OCI-LY7 (cell line): ENCODE measurements around the gene LRRC10. TPM values are rescaled to one million over a fixed set of nuclear protein-coding genes. Genes with fewer than 3 reads are reported as not detected.
"Not testable (repeated sequence)": the region's sequence is repeated elsewhere in the genome, so short reads cannot be mapped to it uniquely, and the experiment has no call there.

Experiments
- BruUV-seq: library from RNA; stranded (reverse); fragments of 400-500 nt; replicated peaks from 2 replicates; lab custom pipeline; 2021; lab: Mats Ljungman, UMichigan
- CTCF ChIA-PET: fragments of 300-600 bp; sonication (Branson Sonifier 250); formaldehyde crosslinking; loops from one replicate; lab custom pipeline; 2022; ENCODE audit warnings: antibody characterized with exemption; ENCODE audit not compliant: unreplicated experiment; lab: Charles Lee
- POLR2A ChIA-PET: fragments of 300-600 bp; sonication (Branson Sonifier 250); formaldehyde crosslinking; loops from one replicate; lab custom pipeline; 2022; ENCODE audit warnings: antibody characterized with exemption; lab: Charles Lee
- DNase-seq: peaks from one replicate; pipeline ENCODE4 v3.0.0-alpha.2; 2015; ENCODE audit warnings: low spot score
- H2AFZ ChIP-seq: fragments of 200-600 bp; sonication (generic), shearing (Covaris generic); 2 replicates; pipeline ENCODE4 v1.6.1; 2014; ENCODE audit warnings: mild to moderate bottlenecking, antibody characterized with exemption, low read length, moderate library complexity
- H3K27ac ChIP-seq: fragments of 200-600 bp; sonication (generic); 2 replicates; pipeline ENCODE4 v1.5.1; 2014; ENCODE audit warnings: mixed run types, low read depth, mild to moderate bottlenecking, moderate library complexity, low read length, inconsistent platforms; ENCODE audit not compliant: poor library complexity, severe bottlenecking
- H3K36me3 ChIP-seq: fragments of 200-600 bp; sonication (generic); 2 replicates; pipeline ENCODE4 v1.6.1; 2014; ENCODE audit warnings: mild to moderate bottlenecking, antibody characterized with exemption, low read length, moderate library complexity, mixed read lengths; ENCODE audit not compliant: insufficient read depth
- H3K4me1 ChIP-seq: fragments of 200-600 bp; sonication (generic); 2 replicates; pipeline ENCODE4 v1.5.1; 2014; ENCODE audit warnings: mild to moderate bottlenecking, low read length; ENCODE audit not compliant: insufficient read depth, poor library complexity, severe bottlenecking
- H3K4me2 ChIP-seq: fragments of 200-600 bp; sonication (generic); 2 replicates; pipeline ENCODE4 v1.6.1; 2014; ENCODE audit warnings: mild to moderate bottlenecking, low read length
- H3K4me3 ChIP-seq: fragments of 200-600 bp; sonication (generic); 2 replicates; pipeline ENCODE4 v1.5.1; 2014; ENCODE audit warnings: mild to moderate bottlenecking, low read depth, low read length; ENCODE audit not compliant: poor library complexity, severe bottlenecking
- H3K79me2 ChIP-seq: fragments of 200-600 bp; sonication (generic); 2 replicates; pipeline ENCODE4 v1.6.1; 2016; ENCODE audit warnings: low read depth, mild to moderate bottlenecking, low read length, moderate library complexity, mixed read lengths; ENCODE audit not compliant: insufficient read depth
- H3K9me2 ChIP-seq: fragments of 200-600 bp; sonication (generic); 2 replicates; pipeline ENCODE4 v1.6.1; 2016; ENCODE audit warnings: mild to moderate bottlenecking, low read length, mixed read lengths; ENCODE audit not compliant: insufficient read depth
- H3K9me3 ChIP-seq: fragments of 200-600 bp; sonication (generic); 2 replicates; pipeline ENCODE4 v1.6.1; 2014; ENCODE audit warnings: mild to moderate bottlenecking, mixed run types, low read length, mixed read lengths
- H4K20me1 ChIP-seq: fragments of 200-600 bp; sonication (generic); 2 replicates; pipeline ENCODE4 v1.6.1; 2014; ENCODE audit warnings: mild to moderate bottlenecking, antibody characterized with exemption, low read length, moderate library complexity, mixed read lengths; ENCODE audit not compliant: insufficient read depth
- EZH2phosphoT487 ChIP-seq: fragments of 200-600 bp; sonication (generic); IDR thresholded peaks from 2 replicates; pipeline ENCODE4 v1.6.1; 2018; ENCODE audit warnings: low read depth, borderline replicate concordance, mild to moderate bottlenecking, mixed run types, antibody characterized with exemption, low read length, moderate library complexity, mixed read lengths
- intact Hi-C: fragments of 100-400 bp; cut with micrococcal nuclease; formaldehyde crosslinking; loops from one replicate; pipeline ENCODE4 v1.10.0; 2022; ENCODE audit not compliant: unreplicated experiment
- total RNA-seq, 2 experiments: library from RNA; depleted of rRNA in 1 of 2; stranded (reverse); fragments of >200 nt in 1 of 2; shearing (Covaris generic) in 1 of 2; gene quantifications; 2 replicates each; pipeline ENCODE4 v1.2.3, GENCODE V29; 2014 to 2022
- TF ChIP-seq, protein P1 (sequence below): fragments of 200-600 bp; sonication (generic); conservative IDR thresholded peaks from 2 replicates; pipeline ENCODE4 v1.5.1; 2014; ENCODE audit warnings: mild to moderate bottlenecking, antibody characterized with exemption, low read length, moderate library complexity, mixed read lengths

Gene LRRC10
- total RNA-seq, 2 experiments from 2014 or later = not detected

DNA sequence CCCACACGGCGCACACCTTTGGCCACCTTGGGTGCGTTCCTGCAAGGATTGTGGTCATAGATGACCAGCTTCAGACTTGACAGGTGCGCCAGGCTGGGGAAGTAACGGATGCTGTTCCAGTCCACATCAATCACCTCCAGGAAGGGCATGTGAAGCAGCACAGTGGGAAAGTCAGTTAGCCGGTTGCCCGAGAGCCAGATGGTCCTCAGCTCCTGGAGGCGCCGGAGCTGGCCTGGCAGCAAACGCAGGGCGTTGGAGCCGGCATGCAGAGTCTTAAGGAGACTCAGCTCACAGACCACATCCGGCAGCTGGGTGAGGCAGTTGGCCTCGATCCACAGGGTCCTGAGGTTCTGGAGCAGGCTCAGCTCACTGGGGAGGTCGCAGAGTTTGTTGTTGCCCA, 581 bp downstream of the LRRC10 start:
- Histone ChIP-seq H3K4me1 (no peaks in the 10 kb centered on the region), H3K36me3 (no peaks in the 10 kb centered on the region), H3K79me2 (no peaks in the 10 kb centered on the region), H3K4me3 (no peak overlapping the region), H3K27ac (no peak overlapping the region), H3K4me2 (no peak overlapping the region), H3K9me3 (no peaks in the 10 kb centered on the region), H2AFZ (no peak overlapping the region), H3K9me2 (no peaks in the 10 kb centered on the region), H4K20me1 (no peaks in the 10 kb centered on the region)
- no TSS peak for BruUV-seq
- intact Hi-C loops = no loop called here
- ChIA-PET POLR2A (no interaction called here), CTCF (no interaction called here)
- TF ChIP-seq, protein P1, sequence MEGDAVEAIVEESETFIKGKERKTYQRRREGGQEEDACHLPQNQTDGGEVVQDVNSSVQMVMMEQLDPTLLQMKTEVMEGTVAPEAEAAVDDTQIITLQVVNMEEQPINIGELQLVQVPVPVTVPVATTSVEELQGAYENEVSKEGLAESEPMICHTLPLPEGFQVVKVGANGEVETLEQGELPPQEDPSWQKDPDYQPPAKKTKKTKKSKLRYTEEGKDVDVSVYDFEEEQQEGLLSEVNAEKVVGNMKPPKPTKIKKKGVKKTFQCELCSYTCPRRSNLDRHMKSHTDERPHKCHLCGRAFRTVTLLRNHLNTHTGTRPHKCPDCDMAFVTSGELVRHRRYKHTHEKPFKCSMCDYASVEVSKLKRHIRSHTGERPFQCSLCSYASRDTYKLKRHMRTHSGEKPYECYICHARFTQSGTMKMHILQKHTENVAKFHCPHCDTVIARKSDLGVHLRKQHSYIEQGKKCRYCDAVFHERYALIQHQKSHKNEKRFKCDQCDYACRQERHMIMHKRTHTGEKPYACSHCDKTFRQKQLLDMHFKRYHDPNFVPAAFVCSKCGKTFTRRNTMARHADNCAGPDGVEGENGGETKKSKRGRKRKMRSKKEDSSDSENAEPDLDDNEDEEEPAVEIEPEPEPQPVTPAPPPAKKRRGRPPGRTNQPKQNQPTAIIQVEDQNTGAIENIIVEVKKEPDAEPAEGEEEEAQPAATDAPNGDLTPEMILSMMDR = no peak
- no peak for TF ChIP-seq EZH2phosphoT487
- DNase-seq = no peak

DNA sequence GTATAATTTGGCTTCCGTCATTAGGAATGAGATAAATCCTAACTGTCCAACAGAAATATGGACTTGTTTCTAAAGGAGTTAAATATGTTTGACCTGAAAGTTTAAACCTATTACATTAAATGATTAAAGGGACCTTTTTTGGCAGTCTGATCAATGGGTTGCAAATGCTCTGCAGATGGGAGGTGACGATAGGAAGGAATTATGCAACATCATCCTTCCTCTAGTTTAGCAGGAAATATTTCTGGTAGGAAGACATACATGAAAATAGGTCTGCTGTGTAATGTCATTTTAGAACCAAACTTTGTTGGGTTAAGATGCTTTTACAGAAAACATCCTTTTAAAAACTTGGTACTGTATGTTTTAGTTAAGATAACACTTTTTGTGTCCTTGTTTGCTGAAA, 2.6 kb downstream of the LRRC10 start:
- Histone ChIP-seq H3K79me2 (no peaks in the 10 kb centered on the region), H3K4me3 (no peak overlapping the region), H3K36me3 (peaks cover 12% of the 10 kb centered on the region), H3K4me1 (no peaks in the 10 kb centered on the region), H4K20me1 (no peaks in the 10 kb centered on the region), H2AFZ (no peak overlapping the region), H3K4me2 (no peak overlapping the region), H3K9me3 (no peaks in the 10 kb centered on the region), H3K27ac (no peak overlapping the region), H3K9me2 (no peaks in the 10 kb centered on the region)
- no TSS peak for BruUV-seq
- DNase-seq = no peak
- intact Hi-C loops = no loop called here
- CTCF ChIA-PET = no interaction called here
- POLR2A ChIA-PET = interaction anchor here (0.7 kb wide), 2 partner anchors 10 to 50 kb away, joined by 3 to 4 read pairs; no protein-coding TSS in a partner anchor
- TF ChIP-seq EZH2phosphoT487 = no peak
- TF ChIP-seq, protein P1 = no peak

DNA sequence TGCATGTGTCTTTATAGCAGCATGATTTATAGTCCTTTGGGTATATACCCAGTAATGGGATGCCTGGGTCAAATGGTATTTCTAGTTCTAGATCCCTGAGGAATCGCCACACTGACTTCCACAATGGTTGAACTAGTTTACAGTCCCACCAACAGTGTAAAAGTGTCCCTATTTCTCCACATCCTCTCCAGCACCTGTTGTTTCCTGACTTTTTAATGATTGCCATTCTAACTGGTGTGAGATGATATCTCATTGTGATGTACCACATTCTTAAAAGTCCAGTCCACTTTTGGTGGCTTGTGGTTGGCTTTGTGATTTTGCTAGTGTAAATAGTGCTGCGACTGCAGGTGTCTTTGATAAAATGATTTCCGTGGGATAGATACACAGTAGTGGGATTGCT, 6.4 kb downstream of the LRRC10 start:
- CTCF ChIA-PET, H3K4me1 ChIP-seq, H3K9me3 ChIP-seq, H3K9me2 ChIP-seq, BruUV-seq, H3K4me2 ChIP-seq, DNase-seq, H3K79me2 ChIP-seq, H3K4me3 ChIP-seq, H3K27ac ChIP-seq, intact Hi-C loops, H2AFZ ChIP-seq, H4K20me1 ChIP-seq: not testable (repeated sequence)
- peaks cover 50% of the 10 kb centered on the region for H3K36me3 ChIP-seq
- POLR2A ChIA-PET = interaction anchor here (0.8 kb wide), 1 partner anchor 21 kb away, joined by 4 read pairs; no protein-coding TSS in a partner anchor

DNA sequence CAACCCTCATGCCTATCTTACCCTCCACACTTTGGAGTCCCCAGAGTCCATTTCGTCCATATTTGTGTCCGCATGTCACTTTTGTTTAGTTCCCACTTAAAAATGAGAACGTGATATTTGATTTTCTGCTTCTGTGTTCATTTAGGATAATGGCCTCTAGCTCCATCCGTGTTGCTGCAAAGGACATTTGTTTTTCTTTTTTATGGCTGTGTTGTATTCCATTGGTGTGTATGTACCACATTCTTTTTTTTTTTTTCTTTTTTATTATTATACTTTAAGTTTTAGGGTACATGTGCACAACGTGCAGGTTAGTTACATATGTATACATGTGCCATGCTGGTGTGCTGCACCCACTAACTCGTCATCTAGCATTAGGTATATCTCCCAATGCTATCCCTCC, 7.2 kb downstream of the LRRC10 start:
- CTCF ChIA-PET, BruUV-seq, H3K4me3 ChIP-seq, H3K4me1 ChIP-seq, H2AFZ ChIP-seq, DNase-seq, H3K27ac ChIP-seq, intact Hi-C loops, POLR2A ChIA-PET, H3K9me3 ChIP-seq, H3K9me2 ChIP-seq, H3K4me2 ChIP-seq, H4K20me1 ChIP-seq, H3K79me2 ChIP-seq: not testable (repeated sequence)
- peaks cover 57% of the 10 kb centered on the region for H3K36me3 ChIP-seq
